Heart right ventricle (tissue), 16 donors: ENCODE results near the gene TRMT61B. TPM values are rescaled to one million over a fixed set of nuclear protein-coding genes. Genes with fewer than 3 reads are reported as not detected.

Experiments
- ATAC-seq, 8 donors: fragments of 200-7000 bp; cut with Tn5 transposase; one replicate each; pipeline ENCODE4 v1.9.1; 2020; ENCODE audit warnings: mild to moderate bottlenecking in 8 of 8, moderate library complexity in 8 of 8, moderate number of reproducible peaks in 1 of 8
- DNase-seq, 2 donors: peaks; one replicate each; pipeline ENCODE4 v3.0.0-alpha.2; 2020
- H3K27ac ChIP-seq, 10 donors: fragments of 200-600 bp; sonication (generic) in 2 of 10; one replicate each; pipeline versions ENCODE4 v1.5.0 to v1.8.0; 2020 to 2022; ENCODE audit warnings: mild to moderate bottlenecking in 3 of 10
- H3K27me3 ChIP-seq, 7 donors: fragments of 200-600 bp; one replicate each; pipeline ENCODE4 v1.8.0; 2021 to 2022; ENCODE audit warnings: mild to moderate bottlenecking in 2 of 7
- H3K36me3 ChIP-seq, 9 donors: fragments of 200-600 bp; sonication (generic) in 1 of 9; one replicate each; pipeline versions ENCODE4 v1.5.0 to v1.8.0; 2020 to 2022; ENCODE audit warnings: mild to moderate bottlenecking in 2 of 9
- H3K4me1 ChIP-seq, 9 donors: fragments of 200-600 bp; sonication (generic) in 1 of 9; one replicate each; pipeline versions ENCODE4 v1.5.0 to v1.8.0; 2020 to 2022; ENCODE audit warnings: mild to moderate bottlenecking in 4 of 9
- H3K4me3 ChIP-seq, 10 donors: fragments of 200-600 bp; sonication (generic) in 2 of 10; one replicate each; pipeline versions ENCODE4 v1.5.0 to v1.8.0; 2020 to 2022; ENCODE audit warnings: mild to moderate bottlenecking in 7 of 10, moderate library complexity in 2 of 10
- H3K9me3 ChIP-seq, 11 donors: fragments of 200-600 bp in 10 of 11; sonication (generic) in 2 of 11; one replicate each; pipeline versions ENCODE4 v1.5.0 to v1.8.0; 2013 to 2022; ENCODE audit warnings: mild to moderate bottlenecking in 2 of 11, control low read depth in 1 of 11, moderate library complexity in 1 of 11
- WGBS, 2 donors: extraction: QIAGEN DNeasy Blood & Tissue Kit; methylation state at CpG; one replicate each; pipeline ENCODE4 v1.1.7; 2013; ENCODE audit warnings: inconsistent platforms in 1 of 2; 5-methylcytosine and 5-hydroxymethylcytosine counted together
- intact Hi-C, 10 donors: fragments of 100-400 bp; cut with DNase I; formaldehyde crosslinking; loops; one replicate each; pipeline versions ENCODE4 v1.11.1 to v1.14.2; 2022
- polyA plus RNA-seq, 2 donors: library from polyadenylated mRNA; stranded (reverse); fragments of 200-250 nt; gene quantifications; one replicate each; pipeline ENCODE4 v1.2.3, GENCODE V29; 2013
- total RNA-seq, 10 donors: library from RNA; stranded (reverse); fragmentation: NEBNext Ultra II Directional in 3 of 10; extraction: Animal tissue kit (Norgen Biotek cat#: 25700) in 3 of 10; gene quantifications; one replicate each; pipeline versions ENCODE4 v1.2.1 to v1.2.4, GENCODE V29; 2021 to 2023
- TF ChIP-seq, protein P1 (sequence below), 9 donors: fragments of 200-600 bp; sonication (generic) in 2 of 9; IDR thresholded peaks; one replicate each; pipeline versions ENCODE4 v1.5.0 to v1.8.0; 2021 to 2022; ENCODE audit warnings: antibody characterized with exemption in 9 of 9, mild to moderate bottlenecking in 5 of 9, moderate library complexity in 1 of 9
- donor health status: Arrhythmogenic right ventricular cardiomyopathy.
- donor health status: ischemic (EF 13 %, LVEDD 7.1; RV severe dilation, severe dysfunction).
- donor health status: healthy with polysubstance abuse.
- donor health status: DM: no; HTN: yes; CAD: no.
- donor health status: DM: no; HTN: no; CAD: no.
- donor health status: ischemic (EF 25% LVEDD 6.9; RV normal size, moderate dysfunction).
- donor health status: ischemic (EF 25% LVEDD 5.7; RV mildly dilated, moderate dysfunction).
- donor health status: healthy.
- donor health status: DM: yes; HTN: yes; CAD: no.
- donor health status: Ischemic cardiomyopathy.
- donor health status: ischemic (EF 35%, LVEDD 5.7; RV mildly dilated, moderate dysfunction).
- donor health status: nonischemic (EF 11% LVEDD 7.7; RV severe dilation, severe dysfunction).
- donor health status: DM: yes; HTN: yes; CAD: no.
- donor health status: PGD.
- donor health status: ischemic (EF 29% LVEDD 5.4; RV normal size, mild dysfunction).
- donor health status: nonischemic (EF 23%, LVEDD 6.1; RV moderate dilation, normal function).

TRMT61B gene
- total and polyA plus RNA-seq, 12 donors, result 13.5 to 54.1 (median 17.5) TPM

DNA sequence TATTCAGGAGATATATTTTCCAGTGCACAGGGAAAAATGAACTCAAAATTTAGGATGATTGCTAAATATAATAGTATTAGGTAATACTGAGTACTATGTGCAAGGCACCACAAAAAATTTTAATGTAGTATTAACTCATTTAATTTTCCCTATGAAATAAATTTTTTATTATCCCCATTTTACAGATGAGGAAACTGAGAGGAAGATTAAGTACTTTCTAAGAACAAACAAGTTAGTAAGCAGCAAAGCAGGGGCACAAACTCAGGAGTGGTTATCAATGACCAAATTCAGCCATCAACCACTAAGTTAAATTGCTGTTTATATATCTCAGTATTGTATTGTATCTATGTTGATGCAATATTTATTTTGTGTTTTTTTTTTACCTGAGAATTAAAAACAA lies 45.2 kb downstream of the TRMT61B start:
- ATAC-seq (no peak), DNase-seq (no peak)
- intact Hi-C loops, result loop anchor here in 5 of 10 donors (10.0 kb wide), 3 partner anchors 130 to 380 kb away; no protein-coding TSS in a partner anchor
- TF ChIP-seq, protein P1, sequence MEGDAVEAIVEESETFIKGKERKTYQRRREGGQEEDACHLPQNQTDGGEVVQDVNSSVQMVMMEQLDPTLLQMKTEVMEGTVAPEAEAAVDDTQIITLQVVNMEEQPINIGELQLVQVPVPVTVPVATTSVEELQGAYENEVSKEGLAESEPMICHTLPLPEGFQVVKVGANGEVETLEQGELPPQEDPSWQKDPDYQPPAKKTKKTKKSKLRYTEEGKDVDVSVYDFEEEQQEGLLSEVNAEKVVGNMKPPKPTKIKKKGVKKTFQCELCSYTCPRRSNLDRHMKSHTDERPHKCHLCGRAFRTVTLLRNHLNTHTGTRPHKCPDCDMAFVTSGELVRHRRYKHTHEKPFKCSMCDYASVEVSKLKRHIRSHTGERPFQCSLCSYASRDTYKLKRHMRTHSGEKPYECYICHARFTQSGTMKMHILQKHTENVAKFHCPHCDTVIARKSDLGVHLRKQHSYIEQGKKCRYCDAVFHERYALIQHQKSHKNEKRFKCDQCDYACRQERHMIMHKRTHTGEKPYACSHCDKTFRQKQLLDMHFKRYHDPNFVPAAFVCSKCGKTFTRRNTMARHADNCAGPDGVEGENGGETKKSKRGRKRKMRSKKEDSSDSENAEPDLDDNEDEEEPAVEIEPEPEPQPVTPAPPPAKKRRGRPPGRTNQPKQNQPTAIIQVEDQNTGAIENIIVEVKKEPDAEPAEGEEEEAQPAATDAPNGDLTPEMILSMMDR (IDR thresholded peaks at IDR 0.05), result no peak
- Histone ChIP-seq H3K4me1 (peaks cover 0 to 6% (median 0%) of the 10 kb centered on the region in 9 donors), H3K9me3 (no peaks in the 10 kb centered on the region), H3K27ac (no peak overlapping the region), H3K4me3 (no peak overlapping the region), H3K36me3 (no peaks in the 10 kb centered on the region), H3K27me3 (no peaks in the 10 kb centered on the region)

DNA sequence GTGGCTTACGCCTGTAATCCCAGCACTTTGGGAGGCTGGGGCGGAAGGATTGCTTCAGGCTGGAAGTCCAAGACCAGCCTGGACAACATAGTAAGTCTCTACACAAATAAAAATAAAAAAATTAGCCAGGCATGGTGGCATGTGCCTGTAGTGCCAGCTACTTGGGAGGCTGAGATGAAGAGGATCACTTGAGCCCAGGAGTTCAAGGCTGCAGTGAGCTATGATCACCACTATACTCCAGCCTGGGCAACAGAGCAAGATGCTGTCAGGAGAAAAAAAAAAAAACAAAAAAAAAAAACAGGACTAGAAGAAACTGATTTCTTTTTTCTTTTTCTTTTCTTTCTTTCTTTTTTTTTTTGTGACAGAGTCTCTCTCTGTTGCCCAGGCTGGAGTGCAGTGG lies 45.9 kb downstream of the TRMT61B start:
- H3K27me3 ChIP-seq, result no peaks in the 10 kb centered on the region

DNA sequence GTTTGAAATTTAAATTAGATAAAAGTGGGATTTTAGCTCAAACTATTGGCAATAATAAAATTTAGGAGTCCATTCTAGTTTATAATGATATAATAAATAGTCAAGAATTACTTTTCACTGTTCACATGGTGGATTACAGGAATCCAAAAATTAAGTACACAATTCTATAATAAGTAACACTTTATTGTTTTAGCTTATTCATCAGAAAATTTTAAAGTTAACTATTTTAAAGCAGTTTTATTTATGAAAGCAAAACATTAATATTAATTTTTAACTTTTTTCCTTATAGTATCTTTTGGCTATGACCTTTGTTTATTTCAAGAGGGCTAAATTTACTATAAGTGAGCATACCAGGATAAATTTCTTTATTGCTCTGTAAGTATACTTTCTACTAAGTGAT lies 48.1 kb downstream of the TRMT61B start:
- intact Hi-C loops, result loop anchor here in 5 of 10 donors (10.0 kb wide), 3 partner anchors 133 to 383 kb away; no protein-coding TSS in a partner anchor
- H3K9me3 ChIP-seq, result no peaks in the 10 kb centered on the region
- H3K4me1 ChIP-seq, result peaks cover 0 to 6% (median 0%) of the 10 kb centered on the region in 9 donors
- H3K36me3 ChIP-seq, result no peaks in the 10 kb centered on the region
- ATAC-seq (no peak), DNase-seq (no peak)
- H3K27me3 ChIP-seq, result no peaks in the 10 kb centered on the region
- no peak overlapping the region for H3K27ac ChIP-seq
- H3K4me3 ChIP-seq, result no peak overlapping the region
- TF ChIP-seq, protein P1 (IDR thresholded peaks at IDR 0.05), result no peak

More for the DNA sequence above, 45.9 kb downstream of the TRMT61B start:
- 91 to 97% methylated on average over 2 of the region's 2 CpGs for WGBS, 2 donors
- no peak overlapping the region for H3K27ac ChIP-seq
- H3K36me3 ChIP-seq, result no peaks in the 10 kb centered on the region
- intact Hi-C loops, result loop anchor here in 5 of 10 donors (10.0 kb wide), 3 partner anchors 131 to 381 kb away; no protein-coding TSS in a partner anchor
- no peaks in the 10 kb centered on the region for H3K9me3 ChIP-seq
- no peak overlapping the region for H3K4me3 ChIP-seq
- peaks cover 0 to 6% (median 0%) of the 10 kb centered on the region in 9 donors for H3K4me1 ChIP-seq
- TF ChIP-seq, protein P1 (IDR thresholded peaks at IDR 0.05), result no peak
- DNase-seq, result no peak
- ATAC-seq, result no peak

DNA sequence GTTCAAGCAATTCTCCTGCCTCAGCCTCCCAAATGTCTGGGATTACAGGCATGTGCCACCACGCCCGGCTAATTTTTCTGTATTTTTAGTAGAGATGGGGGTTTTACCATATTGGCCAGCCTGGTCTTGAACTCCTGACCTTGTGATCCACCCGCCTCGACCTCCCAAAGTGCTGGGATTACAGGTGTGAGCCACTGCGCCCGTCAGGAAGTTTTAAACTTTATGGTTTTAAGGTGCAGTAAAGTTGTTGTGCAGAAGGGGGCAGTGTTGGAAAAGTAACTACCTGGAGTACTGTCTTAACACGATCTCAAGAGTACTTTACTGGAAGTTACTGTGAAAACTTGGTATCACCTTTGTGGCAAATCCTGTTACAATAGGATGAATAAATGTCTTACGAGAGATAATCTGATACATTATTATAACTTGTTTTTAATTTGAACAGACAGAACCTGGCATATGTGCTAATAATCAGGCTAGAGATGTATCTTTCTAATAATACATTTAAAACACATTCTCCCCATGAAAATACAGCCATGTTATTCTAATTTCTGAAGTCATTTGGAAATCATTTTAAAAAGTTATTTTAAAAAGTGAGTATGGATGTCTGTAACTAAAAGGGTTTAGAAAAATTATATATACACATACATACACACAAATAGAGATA lies 48.7 kb downstream of the TRMT61B start:
- DNase-seq (peak in 1 of 2 donors; percentile 47), ATAC-seq (peak in 5 of 8 donors; percentile 46 to 67 (median 65))
- Histone ChIP-seq H3K27ac (no peak overlapping the region), H3K4me1 (peaks cover 0 to 6% (median 0%) of the 10 kb centered on the region in 9 donors), H3K9me3 (no peaks in the 10 kb centered on the region), H3K27me3 (no peaks in the 10 kb centered on the region), H3K4me3 (no peak overlapping the region), H3K36me3 (no peaks in the 10 kb centered on the region)
- intact Hi-C loops, result loop anchor here in 5 of 10 donors (10.0 kb wide), 3 partner anchors 133 to 383 kb away; no protein-coding TSS in a partner anchor
- 3 to 6% methylated on average over 8 of the region's 8 CpGs for WGBS, 2 donors
- TF ChIP-seq, protein P1 (IDR thresholded peaks at IDR 0.05), result peak; percentile 50 to 79 (median 70)
